ENCODE results near the gene COL6A1.
"Not testable (repeated sequence)": the region's sequence is repeated elsewhere in the genome, so short reads cannot be mapped to it uniquely, and the experiment has no call there.

DNA sequence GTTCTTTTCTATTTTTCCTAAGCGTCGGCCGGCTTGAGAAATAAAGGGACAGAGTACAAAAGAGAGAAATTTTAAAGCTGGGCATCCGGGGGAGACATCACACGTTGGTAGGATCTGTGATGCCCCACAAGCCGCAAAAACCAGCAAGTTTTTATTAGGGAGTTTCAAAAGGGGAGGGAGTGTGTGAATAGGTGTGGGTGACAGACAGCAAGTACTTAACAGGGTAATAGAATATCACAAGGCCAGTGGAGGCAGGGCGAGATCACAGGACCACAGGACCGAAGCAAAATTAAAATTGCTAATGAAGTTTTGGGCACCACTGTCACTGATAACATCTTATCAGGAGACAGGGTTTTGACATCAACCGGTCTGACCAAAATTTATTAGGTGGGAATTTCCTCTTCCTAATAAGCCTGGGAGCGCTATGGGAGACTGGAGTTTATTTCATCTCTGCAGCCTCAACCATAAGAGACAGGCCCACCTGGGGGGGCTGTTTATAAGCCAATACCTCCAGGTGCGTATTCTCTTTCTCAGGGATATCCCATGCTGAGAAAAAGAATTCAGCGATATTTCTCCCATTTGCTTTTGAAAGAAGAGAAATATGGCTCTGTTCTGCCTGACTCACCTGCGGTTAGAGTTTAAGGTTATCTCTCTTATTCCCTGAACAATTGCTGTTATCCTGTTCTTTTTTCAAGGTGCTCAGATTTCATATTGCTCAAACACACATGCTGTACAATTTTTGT is 5.7 kb upstream of the COL6A1 start:
- not testable (repeated sequence) for TF ChIP-seq CTCF (IDR thresholded peaks at IDR 0.05); POLR2A (IDR thresholded peaks at IDR 0.05; ENCODE audit: low read length); CBX2 (IDR thresholded peaks at IDR 0.05; ENCODE audit: borderline replicate concordance, low read depth)

Data from A549 (cell line).